OCI-LY3 (cell line): ENCODE data around the gene ANKH.

Experiments used
- H2AFZ ChIP-seq: fragments of 200-600, 300-600 bp; shearing (Covaris generic); 2 replicates; pipeline ENCODE4 v1.6.0; 2014; ENCODE audit warnings: antibody characterized with exemption, low read depth, low read length
- H3K27ac ChIP-seq: fragments of 200-600, 300-600 bp; sonication (generic); 2 replicates; pipeline ENCODE4 v1.5.1; 2014; ENCODE audit warnings: mild to moderate bottlenecking, low read length, moderate library complexity, mixed read lengths
- H3K27me3 ChIP-seq: fragments of 200-600, 300-600 bp; sonication (generic); 2 replicates; pipeline ENCODE4 v1.6.1; 2014; ENCODE audit warnings: low read depth, low read length, mixed read lengths
- H3K36me3 ChIP-seq: fragments of 200-600, 300-600 bp; sonication (generic); replicated peaks from 2 replicates; pipeline ENCODE3; 2014; ENCODE audit warnings: low read depth, low read length, mixed read lengths
- H3K4me1 ChIP-seq: fragments of 300-600, 200-600 bp; sonication (generic); 2 replicates; pipeline ENCODE4 v1.6.1; 2014; ENCODE audit warnings: low read length, mixed read lengths
- H3K4me2 ChIP-seq: fragments of 200-600, 300-600 bp; sonication (generic); 2 replicates; pipeline ENCODE4 v1.6.1; 2014; ENCODE audit warnings: low read length, mixed read lengths
- H3K4me3 ChIP-seq: fragments of 300-600, 200-600 bp; sonication (generic); 2 replicates; pipeline ENCODE4 v1.5.1; 2014; ENCODE audit warnings: antibody characterized with exemption, mild to moderate bottlenecking, low read length, moderate library complexity
- H3K79me2 ChIP-seq: fragments of 300-600, 200-600 bp; shearing (Covaris generic); 2 replicates; pipeline ENCODE4 v1.6.1; 2014; ENCODE audit warnings: mild to moderate bottlenecking, low read length, mixed read lengths
- H3K9ac ChIP-seq: fragments of 300-600, 200-600 bp; shearing (Covaris generic); 2 replicates; pipeline ENCODE4 v1.6.0; 2014; ENCODE audit warnings: mild to moderate bottlenecking, low read length, moderate library complexity
- H3K9me3 ChIP-seq: fragments of 200-600, 300-600 bp; shearing (Covaris generic); 2 replicates; pipeline ENCODE4 v1.6.1; 2014; ENCODE audit warnings: low read length, mixed read lengths; ENCODE audit not compliant: insufficient read depth
- H4K20me1 ChIP-seq: fragments of 200-600, 300-600 bp; sonication (generic); 2 replicates; pipeline ENCODE4 v1.6.1; 2016; ENCODE audit warnings: low read length, mixed read lengths; ENCODE audit not compliant: insufficient read depth
- EZH2phosphoT487 ChIP-seq: fragments of 200-600 bp; shearing (Covaris generic); IDR thresholded peaks from 2 replicates; pipeline ENCODE4 v1.6.1; 2018; ENCODE audit warnings: antibody characterized with exemption, mixed run types, low read depth
- TF ChIP-seq, protein P1 (sequence below): fragments of 200-600, 300-600 bp; sonication (generic); IDR thresholded peaks from 2 replicates; pipeline ENCODE4 v1.5.1; 2014; ENCODE audit warnings: antibody characterized with exemption, low read length, low read depth

Gene ANKH

GRCh38 chr5:14912206-14912605, 40.6 kb upstream of the ANKH start:
- Histone ChIP-seq H3K27me3 (no peaks in the 10 kb centered on the region), H3K79me2 (no peaks in the 10 kb centered on the region), H3K4me3 (no peak overlapping the region), H3K36me3 (no peaks in the 10 kb centered on the region), H4K20me1 (no peaks in the 10 kb centered on the region), H3K9me3 (no peaks in the 10 kb centered on the region), H3K27ac (no peak overlapping the region), H2AFZ (no peak overlapping the region), H3K4me1 (no peaks in the 10 kb centered on the region), H3K4me2 (no peak overlapping the region), H3K9ac (no peak overlapping the region)
- TF ChIP-seq EZH2phosphoT487 = no peak
- TF ChIP-seq, protein P1, sequence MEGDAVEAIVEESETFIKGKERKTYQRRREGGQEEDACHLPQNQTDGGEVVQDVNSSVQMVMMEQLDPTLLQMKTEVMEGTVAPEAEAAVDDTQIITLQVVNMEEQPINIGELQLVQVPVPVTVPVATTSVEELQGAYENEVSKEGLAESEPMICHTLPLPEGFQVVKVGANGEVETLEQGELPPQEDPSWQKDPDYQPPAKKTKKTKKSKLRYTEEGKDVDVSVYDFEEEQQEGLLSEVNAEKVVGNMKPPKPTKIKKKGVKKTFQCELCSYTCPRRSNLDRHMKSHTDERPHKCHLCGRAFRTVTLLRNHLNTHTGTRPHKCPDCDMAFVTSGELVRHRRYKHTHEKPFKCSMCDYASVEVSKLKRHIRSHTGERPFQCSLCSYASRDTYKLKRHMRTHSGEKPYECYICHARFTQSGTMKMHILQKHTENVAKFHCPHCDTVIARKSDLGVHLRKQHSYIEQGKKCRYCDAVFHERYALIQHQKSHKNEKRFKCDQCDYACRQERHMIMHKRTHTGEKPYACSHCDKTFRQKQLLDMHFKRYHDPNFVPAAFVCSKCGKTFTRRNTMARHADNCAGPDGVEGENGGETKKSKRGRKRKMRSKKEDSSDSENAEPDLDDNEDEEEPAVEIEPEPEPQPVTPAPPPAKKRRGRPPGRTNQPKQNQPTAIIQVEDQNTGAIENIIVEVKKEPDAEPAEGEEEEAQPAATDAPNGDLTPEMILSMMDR = no peak

DNA sequence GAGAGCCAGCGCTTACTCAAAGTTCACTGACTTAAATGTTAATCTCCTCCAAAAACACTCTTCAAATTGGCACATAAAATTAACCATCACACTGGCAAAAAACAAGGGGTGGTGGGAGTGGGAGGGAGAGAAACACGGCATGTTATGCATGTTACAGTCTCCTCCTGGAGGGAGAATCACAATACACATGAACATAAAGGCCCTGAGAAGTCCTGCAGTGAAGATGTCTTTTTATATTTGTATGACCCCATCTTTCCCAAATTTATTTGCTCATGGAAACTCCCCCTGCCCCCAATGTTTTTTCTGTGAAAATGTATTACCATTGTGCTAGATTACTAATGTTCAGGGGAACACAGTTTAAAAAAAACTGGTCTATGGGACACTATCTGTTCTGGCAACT, 37.8 kb upstream of the ANKH start:
- H3K27me3 ChIP-seq = no peaks in the 10 kb centered on the region
- H3K79me2 ChIP-seq = no peaks in the 10 kb centered on the region
- no peak for TF ChIP-seq EZH2phosphoT487
- TF ChIP-seq, protein P1 = no peak
- no peaks in the 10 kb centered on the region for H4K20me1 ChIP-seq
- no peak overlapping the region for H3K27ac ChIP-seq
- H3K4me2 ChIP-seq = no peak overlapping the region
- no peak overlapping the region for H3K4me3 ChIP-seq
- no peaks in the 10 kb centered on the region for H3K4me1 ChIP-seq
- no peaks in the 10 kb centered on the region for H3K36me3 ChIP-seq
- H3K9me3 ChIP-seq = no peaks in the 10 kb centered on the region
- H3K9ac ChIP-seq = no peak overlapping the region
- H2AFZ ChIP-seq = no peak overlapping the region

DNA sequence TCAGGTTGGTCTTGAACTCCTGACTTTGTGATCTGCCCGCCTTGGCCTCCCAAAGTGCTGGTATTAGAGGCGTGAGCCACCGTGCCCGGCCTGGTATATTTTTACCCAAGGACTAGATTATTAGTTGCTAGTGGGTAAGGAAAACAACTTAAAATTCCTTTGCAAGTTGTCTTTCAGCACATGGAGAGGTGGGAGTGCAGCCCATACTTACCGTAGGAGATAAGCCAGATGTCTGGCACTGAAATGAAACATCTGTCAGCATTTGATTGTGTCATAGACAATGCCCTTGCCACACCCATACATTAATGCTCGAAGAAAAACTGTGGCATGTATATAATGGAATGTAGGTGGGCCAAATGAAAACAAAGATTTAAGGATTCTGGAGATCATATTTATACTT, 36.6 kb upstream of the ANKH start:
- Histone ChIP-seq H3K36me3 (no peaks in the 10 kb centered on the region), H3K9me3 (no peaks in the 10 kb centered on the region), H3K4me1 (no peaks in the 10 kb centered on the region), H3K27ac (no peak overlapping the region), H3K4me2 (no peak overlapping the region), H3K9ac (no peak overlapping the region), H4K20me1 (no peaks in the 10 kb centered on the region), H3K79me2 (no peaks in the 10 kb centered on the region), H2AFZ (no peak overlapping the region), H3K27me3 (no peaks in the 10 kb centered on the region), H3K4me3 (no peak overlapping the region)
- TF ChIP-seq EZH2phosphoT487 = no peak
- TF ChIP-seq, protein P1 = no peak

GRCh38 chr5:14906628-14907027, 35.0 kb upstream of the ANKH start:
- TF ChIP-seq, protein P1 = no peak
- TF ChIP-seq EZH2phosphoT487 = no peak
- H3K4me1 ChIP-seq = no peaks in the 10 kb centered on the region
- no peaks in the 10 kb centered on the region for H4K20me1 ChIP-seq
- no peaks in the 10 kb centered on the region for H3K36me3 ChIP-seq
- H3K27ac ChIP-seq = no peak overlapping the region
- H3K27me3 ChIP-seq = no peaks in the 10 kb centered on the region
- no peak overlapping the region for H3K4me2 ChIP-seq
- no peaks in the 10 kb centered on the region for H3K9me3 ChIP-seq
- no peak overlapping the region for H2AFZ ChIP-seq
- no peak overlapping the region for H3K4me3 ChIP-seq
- H3K79me2 ChIP-seq = no peaks in the 10 kb centered on the region
- H3K9ac ChIP-seq = no peak overlapping the region
